HG03575 (cell line): ENCODE measurements around the gene JPH3.

Source experiments
- ATAC-seq: cut with Tn5 transposase; IDR thresholded peaks from one replicate; pipeline ENCODE4 v1.9.1; 2021; ENCODE audit not compliant: unreplicated experiment, insufficient number of reproducible peaks, low FRiP score; ENCODE audit errors: extremely low read depth

JPH3 gene

DNA sequence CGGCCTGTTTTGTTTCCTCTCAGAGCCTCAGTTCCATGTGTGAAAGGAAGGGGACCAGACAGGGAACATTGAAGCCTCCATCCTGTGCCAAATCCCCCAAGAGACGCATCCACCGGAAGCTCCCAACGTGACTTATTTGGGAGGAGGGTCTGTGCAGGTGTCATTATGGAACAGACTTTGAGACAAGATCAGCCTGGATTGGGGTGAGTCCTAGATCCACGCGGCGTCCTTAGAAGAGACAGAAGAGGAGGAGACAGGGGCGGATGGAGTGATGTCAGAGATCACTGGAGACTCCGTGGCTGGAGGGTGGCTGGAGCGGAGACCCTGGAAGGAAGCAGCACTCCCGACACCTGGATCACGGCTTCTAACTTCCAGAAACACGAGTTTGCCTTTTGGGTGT lies 83.5 kb downstream of the JPH3 start:
- no peak for ATAC-seq

DNA sequence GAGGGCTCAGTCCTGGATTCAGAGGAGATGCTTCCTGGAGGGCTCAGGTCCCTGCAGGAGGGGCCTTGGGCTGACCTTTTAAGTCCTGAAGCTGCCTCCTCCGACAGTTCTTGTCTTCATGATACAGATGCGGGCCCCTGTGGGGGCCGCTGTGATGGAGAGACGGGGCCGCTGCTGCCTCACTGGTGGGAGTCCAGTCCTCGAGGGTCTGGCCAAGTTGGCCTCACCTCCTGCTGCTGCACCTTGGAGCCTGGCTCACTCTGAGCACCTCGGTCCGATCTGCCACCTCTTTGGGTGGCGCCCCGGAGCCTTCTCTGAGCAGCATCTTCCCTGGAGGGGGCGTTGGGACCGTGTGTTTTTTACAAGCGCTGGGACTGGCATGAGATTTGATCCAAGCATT lies 84.4 kb downstream of the JPH3 start:
- no peak for ATAC-seq

DNA sequence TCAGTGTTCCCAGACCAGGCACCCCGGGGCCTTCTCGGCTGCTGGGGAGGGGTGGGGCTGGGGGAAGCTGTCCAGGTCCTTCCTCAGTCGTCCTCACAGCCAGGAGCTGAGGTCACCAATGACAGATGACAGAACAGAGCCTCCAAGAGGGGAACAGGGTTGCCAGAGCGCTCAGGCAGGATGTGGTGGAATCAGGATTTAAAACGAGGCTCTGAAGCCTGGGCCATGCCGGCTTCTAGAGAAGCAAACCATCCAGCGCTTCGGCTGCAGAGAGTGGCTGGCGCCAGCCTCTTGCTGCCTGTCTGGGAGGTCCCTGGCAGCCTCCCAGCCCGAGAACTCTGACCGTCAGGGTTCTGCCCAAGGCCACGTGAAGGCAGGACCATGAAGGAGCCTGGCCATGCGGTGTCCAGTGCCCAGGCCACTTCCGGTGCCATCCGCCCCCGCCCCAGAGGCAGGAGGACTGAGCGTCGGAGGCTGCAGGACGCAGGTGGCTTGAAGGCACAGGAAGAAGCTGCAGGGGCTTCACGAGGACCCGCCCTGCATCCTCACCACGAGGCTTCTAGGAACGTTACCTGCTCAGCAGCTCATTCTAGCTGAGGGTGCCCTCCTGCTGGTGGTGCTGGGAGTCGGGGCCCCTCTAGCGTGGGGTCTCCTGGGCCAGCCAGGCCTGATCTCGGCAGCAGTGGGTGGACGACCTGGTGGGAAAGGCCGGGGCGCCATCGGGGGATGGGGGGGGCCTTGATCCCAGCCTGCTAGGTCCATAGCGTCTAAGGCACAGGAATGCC lies 85.0 kb downstream of the JPH3 start:
- no peak for ATAC-seq

DNA sequence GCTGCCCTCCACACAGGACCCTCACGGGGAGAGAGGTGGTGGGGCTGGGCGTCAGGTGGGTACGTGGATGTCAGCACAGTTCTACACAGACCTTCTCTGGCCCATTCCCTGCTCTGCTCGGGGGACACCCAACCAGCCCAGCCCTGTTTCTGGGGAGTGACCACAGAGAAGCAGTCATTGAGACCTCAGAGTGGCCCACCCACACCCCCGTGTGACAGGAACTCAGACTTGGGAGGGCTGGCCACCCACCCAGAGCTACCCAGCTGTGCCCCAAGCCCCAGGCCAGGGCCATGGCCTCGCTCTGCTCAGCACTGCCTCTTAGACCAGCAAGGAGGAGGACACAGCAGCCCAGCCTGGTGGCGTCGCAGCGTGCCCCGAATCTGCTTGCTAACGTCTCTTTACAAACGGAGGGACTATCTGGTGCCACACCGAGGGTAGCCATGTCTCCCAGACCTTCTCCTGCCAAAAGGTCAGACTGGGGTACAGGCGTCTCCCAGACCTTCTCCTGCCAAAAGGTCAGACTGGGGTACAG lies 85.8 kb downstream of the JPH3 start:
- ATAC-seq: no peak

DNA sequence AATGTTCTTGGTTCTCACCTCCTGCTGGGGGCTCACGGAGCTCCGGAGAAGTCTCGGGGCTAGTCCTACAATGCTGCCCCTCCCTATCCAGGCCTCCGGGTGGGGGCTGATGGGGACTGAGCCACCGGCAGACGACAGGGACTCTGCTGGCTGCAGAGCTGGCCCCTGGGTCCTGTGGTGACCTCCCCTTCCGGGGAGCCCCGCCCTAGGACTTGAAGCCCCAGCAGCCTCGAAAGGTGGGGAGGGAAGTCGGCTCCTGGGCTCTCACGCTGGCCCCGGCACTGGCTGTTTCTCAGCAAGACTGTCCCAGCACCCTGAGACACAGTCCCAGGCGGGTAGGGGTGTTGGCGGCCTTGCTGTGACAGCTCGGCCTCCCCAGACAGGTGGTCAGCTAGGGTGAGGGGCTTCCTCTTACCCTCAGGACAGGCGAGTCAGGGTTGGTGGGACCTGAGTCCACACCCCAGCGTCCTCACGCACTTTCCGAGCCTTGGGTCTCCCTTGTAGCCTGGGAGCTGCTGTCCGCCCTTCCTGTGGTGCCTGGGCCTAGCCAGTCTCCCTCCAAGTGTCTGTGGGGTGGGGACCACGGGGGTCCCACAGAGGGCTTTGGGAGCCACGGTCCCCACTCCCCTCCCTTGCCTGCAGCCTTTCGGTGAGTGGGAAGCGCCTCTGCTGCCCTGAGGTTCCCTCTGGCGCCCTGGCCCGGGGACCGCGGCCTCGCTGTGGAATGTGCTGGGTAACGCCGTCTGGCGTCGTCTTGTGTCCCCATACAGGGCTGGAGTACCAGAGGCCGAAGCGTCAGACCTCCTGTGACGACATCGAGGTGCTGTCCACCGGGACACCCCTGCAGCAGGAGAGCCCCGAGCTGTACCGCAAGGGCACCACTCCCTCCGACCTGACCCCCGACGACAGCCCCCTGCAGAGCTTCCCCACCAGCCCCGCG lies 86.8 kb downstream of the JPH3 start:
- ATAC-seq: no peak

DNA sequence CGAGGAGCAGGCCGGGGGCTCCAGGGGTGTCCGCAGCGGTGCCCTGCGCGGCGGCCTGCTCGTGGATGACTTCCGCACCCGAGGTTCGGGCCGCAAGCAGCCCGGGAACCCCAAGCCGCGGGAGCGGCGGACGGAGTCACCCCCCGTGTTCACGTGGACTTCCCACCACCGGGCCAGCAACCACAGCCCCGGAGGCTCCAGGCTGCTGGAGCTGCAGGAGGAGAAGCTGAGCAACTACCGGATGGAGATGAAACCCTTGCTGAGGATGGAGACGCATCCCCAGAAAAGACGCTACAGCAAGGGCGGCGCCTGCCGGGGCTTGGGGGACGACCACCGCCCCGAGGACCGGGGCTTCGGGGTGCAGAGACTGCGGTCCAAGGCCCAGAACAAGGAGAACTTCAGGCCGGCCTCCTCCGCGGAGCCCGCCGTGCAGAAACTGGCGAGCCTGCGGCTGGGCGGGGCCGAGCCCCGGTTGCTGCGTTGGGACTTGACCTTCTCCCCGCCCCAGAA lies 87.7 kb downstream of the JPH3 start:
- no peak for ATAC-seq

DNA sequence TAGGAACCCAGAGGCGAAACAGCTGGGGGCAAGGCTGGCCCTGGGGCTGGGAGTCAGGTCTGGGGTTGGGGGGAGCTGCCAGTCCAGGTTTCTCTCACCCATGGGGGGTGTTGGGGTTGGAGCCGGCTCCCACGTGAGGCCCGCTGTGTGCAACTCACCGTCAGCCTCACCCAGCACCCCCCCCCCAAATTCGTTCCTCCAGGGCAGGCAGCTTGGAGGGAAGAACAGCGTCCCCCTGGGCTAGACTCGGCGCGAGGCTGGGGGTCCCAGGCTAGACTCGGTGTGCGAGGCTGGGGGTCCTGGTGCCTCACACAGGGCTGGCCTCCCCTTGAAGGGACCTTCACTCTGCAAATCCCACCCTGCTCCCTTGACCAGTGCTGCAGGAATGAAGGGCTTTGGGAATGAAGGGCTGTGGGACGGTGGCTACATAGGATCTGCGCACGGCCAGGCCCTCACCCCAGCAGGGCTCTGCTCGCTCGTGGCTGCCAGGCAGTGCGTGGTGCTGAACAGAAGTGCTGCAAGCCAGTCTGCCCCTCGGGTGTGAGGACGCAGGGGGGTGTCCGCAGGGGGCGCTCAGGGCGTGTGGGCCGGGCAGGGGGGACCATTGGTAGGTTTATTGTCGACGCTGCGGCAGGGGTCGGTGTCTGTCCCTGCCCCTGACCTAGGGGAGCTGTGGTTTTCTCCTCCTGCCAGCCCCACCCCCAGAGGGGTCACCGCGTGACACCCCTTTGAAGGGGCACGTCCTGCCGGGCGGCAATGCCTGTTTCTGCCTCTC lies 88.8 kb downstream of the JPH3 start:
- no peak for ATAC-seq

DNA sequence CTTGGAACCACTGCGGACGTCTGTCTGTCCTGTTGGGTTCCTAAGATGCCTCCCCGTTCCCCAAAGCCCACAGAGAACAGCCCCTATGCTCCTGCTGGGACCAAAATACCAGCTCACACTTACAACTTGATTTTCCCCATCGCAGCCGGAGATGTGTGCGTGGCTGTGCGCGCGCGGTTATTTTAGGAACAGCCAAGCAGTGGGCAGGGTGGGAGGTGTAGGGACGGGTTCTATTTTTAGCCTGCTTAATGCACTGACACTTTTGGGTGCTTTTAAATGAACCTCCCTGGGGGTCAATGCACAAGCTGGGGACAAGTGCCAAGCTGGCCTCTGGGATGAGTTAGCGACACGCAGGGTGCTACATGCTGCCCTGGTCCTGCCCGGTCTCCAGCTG lies 89.4 kb downstream of the JPH3 start:
- no peak for ATAC-seq

DNA sequence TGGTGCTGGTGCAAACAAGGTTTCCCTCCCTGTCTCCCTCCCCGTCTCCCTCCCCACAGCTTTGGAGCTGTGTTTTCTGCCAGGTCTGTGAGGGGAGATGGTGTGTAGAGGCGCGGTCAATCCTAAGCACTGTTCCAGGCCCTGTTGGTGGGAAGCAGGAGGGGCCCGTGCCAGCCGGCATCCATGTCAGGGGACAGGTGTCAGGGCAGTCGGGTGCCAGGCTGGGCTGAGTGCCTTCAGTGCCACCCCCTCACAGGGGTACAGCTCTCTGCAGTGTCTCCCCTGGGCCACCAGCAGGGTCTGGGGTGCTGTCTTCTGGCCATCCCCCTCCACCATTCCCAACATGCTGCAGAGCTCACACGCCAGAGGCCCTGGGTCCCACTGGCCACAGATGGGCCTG lies 89.9 kb downstream of the JPH3 start:
- ATAC-seq: no peak

DNA sequence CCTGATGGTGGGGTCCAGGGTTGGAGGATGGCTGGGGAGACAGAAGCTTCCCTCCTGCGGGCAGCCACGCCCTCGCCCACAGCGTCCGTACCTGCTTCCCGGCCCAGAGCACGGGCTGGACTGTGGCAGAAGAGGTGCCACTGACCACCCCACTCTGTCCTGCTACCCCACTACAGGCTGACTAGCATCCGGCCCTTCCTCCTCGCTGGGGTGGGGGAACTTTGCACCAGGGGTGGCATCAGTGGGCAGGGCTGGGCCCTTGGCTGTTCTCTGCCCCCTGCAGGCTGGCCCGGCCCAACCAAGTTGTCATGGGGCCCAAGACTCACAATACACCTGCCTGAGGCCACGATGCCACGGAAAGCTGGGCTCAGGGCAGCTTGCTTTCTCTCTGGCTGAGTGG lies 90.4 kb downstream of the JPH3 start:
- ATAC-seq: no peak

DNA sequence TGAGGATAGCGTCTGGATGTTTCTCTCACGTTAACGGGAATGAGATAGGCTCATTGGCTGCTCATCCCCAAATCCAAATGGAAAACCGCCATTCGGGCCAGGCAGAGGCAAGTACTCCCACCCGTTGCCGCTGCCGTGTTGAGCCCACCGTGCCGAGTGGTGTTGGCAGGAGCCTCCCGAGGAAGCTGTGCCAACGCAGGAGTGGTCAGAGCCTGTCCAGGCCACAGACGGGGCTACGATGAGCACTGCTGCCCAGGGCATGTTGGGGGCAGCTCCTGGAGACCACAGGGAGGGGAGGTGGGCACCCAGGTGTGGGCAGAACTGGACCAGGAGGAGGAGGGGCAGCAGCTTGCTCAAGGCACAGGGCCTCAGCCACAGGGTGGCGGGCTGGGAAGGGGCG lies 91.5 kb downstream of the JPH3 start:
- no peak for ATAC-seq

DNA sequence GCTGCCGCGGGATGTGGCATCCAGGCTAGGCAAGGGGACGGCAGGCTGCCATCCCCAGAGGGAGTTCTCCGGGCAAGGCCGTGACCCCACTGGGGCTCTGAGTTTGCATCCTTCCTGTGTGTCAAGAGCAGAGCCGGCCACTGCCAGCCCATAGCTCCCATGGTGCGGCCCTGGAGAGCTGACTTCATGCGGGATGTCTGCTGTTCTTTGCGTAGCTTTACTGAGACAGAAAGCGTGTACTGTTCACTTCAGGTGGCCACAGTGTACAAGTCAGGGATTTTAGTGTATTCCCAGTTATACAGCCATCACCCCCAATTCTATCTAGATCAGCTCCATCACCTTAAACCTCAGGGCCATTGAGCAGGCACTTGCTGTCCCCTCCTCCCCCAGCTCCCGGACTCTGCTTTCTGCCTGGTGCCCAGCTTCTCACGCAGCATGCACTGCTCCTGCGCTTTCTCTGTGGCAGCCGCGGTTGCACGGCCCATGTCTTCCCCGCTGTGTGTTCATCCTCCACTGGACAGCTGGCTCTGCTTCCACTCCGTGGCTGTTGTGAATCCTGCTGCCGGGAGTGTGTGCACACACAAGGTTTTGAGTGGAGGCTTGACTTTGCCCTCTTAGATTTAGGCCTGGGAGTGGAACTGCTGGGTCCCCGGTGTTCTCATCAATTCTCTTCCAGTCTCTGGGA lies 92.3 kb downstream of the JPH3 start:
- ATAC-seq: no peak

DNA sequence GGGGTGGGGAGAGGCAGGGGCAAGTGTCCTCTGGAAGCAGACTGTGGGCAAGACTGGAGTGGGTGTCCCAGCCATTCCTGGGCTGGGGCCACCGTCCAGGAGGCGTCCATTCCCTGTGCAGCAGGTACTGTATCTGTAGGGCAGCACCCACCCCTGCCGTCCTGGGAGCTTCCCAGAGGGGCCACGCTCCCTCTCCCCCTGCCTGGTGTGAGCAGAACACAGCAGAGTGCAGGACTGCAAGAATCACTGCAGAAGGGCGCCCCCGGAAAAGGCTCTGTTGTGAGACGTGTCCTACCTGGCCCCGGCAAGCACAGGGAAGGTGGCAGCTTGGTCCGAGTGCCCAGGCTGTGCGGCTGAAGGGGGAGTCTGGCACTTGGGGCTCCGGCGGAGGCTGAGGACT lies 93.2 kb downstream of the JPH3 start:
- ATAC-seq: no peak

DNA sequence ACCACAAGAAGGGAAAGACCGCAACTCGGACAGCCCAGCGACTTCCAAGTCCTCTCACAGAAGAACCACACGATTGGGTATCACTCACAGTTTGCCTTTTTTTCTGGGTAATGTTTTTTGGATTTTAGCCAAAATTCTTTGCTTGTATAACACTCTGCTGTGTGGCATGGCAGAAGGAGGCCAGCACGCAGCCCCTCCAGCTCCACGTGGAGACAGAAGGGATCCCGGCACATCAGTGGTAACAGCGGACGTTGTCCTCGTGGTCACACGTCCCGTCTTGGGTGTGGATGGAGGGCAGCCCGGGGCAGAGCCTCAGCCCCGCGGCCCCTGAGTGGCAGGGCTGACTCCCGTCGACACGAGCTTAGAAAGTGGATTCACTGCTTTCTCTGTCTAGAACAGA lies 94.4 kb downstream of the JPH3 start:
- ATAC-seq: no peak

DNA sequence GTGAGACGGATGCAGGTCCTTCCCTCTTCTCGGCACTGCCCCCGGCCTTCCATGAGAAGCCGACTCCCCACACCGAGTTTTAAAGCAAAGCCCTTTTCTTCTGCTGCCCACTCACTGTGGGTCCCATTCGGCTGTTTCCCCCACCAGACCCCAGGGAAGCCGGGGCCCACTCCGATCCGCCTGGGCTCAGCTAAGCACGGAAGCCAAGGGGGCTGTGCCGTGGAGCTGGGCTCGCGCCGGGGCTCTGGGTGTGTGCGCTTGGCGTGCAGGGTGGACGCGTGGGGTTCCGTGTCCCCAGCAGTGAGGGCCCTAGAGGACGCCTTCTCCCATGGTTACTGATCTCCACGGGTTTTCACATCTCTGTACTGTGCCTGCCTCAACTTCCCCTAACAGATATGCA lies 94.9 kb downstream of the JPH3 start:
- no peak for ATAC-seq

DNA sequence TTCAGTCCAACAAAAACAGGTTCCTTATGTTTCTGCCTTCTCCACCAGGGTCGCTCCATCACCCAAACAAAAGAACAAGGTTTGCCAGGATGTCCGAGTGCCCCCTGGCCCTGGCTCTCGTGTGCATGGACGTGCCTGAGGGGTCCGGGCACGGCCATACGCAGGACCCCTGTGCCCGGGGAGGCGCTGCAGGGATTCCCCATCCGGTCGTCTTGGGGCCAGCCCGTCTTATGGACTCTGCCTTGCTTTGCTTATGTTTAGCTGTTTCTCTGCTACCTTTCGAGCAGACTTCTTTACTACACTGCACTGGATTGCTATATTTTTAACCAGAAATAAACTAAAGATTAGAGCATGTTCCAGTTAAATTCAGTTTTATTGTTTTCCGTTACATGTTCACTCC lies 95.5 kb downstream of the JPH3 start:
- ATAC-seq: no peak

DNA sequence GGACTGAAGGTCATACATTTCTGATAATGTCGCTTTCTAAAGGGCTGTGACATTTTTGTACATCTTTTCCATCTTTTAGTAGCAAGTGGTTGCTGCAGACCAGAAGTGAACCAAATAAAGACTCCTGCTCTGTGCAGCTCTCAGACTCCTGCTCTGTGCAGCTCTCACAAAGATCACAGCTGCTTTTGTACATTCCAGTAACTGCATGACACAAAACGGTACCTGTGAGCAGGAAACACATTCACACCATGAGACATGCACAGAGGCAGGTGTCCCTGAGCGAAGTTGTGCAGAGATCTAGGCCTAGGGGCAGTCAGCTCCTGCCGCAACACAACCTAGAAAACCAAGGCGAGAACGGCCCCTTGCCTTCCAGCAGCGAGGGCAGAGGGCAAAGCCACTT lies 95.9 kb downstream of the JPH3 start:
- ATAC-seq: no peak

DNA sequence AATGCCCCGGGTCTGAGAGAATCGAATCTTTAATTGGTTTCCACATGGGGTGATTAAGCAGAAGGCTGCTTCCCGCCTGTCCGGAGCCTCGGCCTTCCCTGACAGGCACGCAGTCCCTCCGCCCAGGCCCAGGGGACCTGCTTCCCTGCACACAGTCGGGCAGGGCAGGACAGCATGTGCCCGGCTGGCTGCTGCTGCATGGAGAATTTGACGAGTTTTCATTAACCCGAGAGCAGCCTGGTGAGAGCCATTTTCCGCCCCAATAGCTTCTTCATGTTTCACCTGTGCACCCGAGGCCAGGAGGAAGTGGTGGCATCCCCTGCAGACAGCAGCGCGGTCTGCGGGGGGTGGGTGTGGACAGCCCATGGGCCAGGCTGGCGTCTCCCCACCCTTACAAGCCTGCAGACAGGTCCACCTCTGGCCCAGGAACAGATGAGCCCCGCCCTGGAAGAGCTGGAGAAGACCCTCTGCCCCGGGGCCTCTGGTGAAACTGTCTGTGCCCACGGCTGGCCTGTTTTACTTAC lies 96.4 kb downstream of the JPH3 start:
- no peak for ATAC-seq
